GF-D8 (cell line): ENCODE measurements around the gene TMTC2.
"Not testable (repeated sequence)": the region's sequence is repeated elsewhere in the genome, so short reads cannot be mapped to it uniquely, and the experiment has no call there.

Source experiments
- DNase-seq: peaks from one replicate; lab custom pipeline; 2025; lab: John Stamatoyannopoulos, UW

The TMTC2 gene

GRCh38 chr12:83082690-83083276 is 396.1 kb downstream of the TMTC2 start:
- no peak for DNase-seq

GRCh38 chr12:83083616-83084015 is 396.9 kb downstream of the TMTC2 start:
- DNase-seq: no peak

GRCh38 chr12:83084516-83085234 is 398.0 kb downstream of the TMTC2 start:
- no peak for DNase-seq

- DNase-seq: no peak
Measured at GRCh38 chr12:83086023-83086422, 399.3 kb downstream of the TMTC2 start.

- no peak for DNase-seq
Measured at GRCh38 chr12:83089575-83089974, 402.9 kb downstream of the TMTC2 start.

GRCh38 chr12:83092129-83092528 is 405.4 kb downstream of the TMTC2 start:
- DNase-seq: no peak

- no peak for DNase-seq
Measured at GRCh38 chr12:83092606-83093005, 405.9 kb downstream of the TMTC2 start.

- no peak for DNase-seq
Measured at GRCh38 chr12:83093426-83093825, 406.7 kb downstream of the TMTC2 start.

- DNase-seq: no peak
Measured at GRCh38 chr12:83097643-83098342, 411.1 kb downstream of the TMTC2 start.

GRCh38 chr12:83099436-83099835 is 412.7 kb downstream of the TMTC2 start:
- DNase-seq: no peak

GRCh38 chr12:83102499-83102898 is 415.8 kb downstream of the TMTC2 start:
- DNase-seq: no peak

GRCh38 chr12:83106873-83107272 is 420.2 kb downstream of the TMTC2 start:
- DNase-seq: no peak

GRCh38 chr12:83110424-83110823 is 423.7 kb downstream of the TMTC2 start:
- no peak for DNase-seq

GRCh38 chr12:83113945-83114344 is 427.2 kb downstream of the TMTC2 start:
- DNase-seq: no peak

- no peak for DNase-seq
Measured at GRCh38 chr12:83114966-83115365, 428.3 kb downstream of the TMTC2 start.

- DNase-seq: not testable (repeated sequence)
Measured at GRCh38 chr12:83117926-83118325, 431.2 kb downstream of the TMTC2 start.

GRCh38 chr12:83121897-83122622 is 435.4 kb downstream of the TMTC2 start:
- no peak for DNase-seq

- DNase-seq: no peak
Measured at GRCh38 chr12:83122623-83122934, 435.9 kb downstream of the TMTC2 start.

- DNase-seq: no peak
Measured at GRCh38 chr12:83123039-83123438, 436.3 kb downstream of the TMTC2 start.

- no peak for DNase-seq
Measured at GRCh38 chr12:83128540-83128939, 441.8 kb downstream of the TMTC2 start.

- no peak for DNase-seq
Measured at GRCh38 chr12:83130178-83130577, 443.5 kb downstream of the TMTC2 start.

- no peak for DNase-seq
Measured at GRCh38 chr12:83132360-83132759, 445.7 kb downstream of the TMTC2 start.

GRCh38 chr12:83136411-83136810 is 449.7 kb downstream of the TMTC2 start:
- no peak for DNase-seq
